Measurements from ENCODE around the gene CCDC146. TPM values are rescaled to one million over a fixed set of nuclear protein-coding genes. Genes with fewer than 3 reads are reported as not detected.

CCDC146 gene
- total RNA-seq, 4 donors from 2014 or later = 7.9 to 37.4 (median 26.5) TPM

DNA sequence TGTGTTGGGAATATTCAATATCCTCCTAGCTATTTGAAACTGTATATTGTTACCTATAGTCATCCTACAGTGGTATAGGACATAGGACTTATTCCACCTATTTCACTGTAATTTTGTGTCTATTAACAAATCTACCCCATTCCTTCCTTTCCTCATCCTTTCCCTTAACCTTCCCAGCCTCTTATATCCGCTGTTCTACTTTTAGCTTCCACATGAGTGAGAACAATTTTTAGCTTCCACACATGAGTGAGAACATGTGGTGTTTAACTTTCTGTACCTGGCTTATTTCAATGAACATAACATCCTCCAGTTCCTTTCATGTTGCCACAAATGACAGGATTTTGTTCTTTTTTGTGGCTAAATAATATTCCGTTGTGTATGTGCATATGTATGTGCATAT is 173.1 kb downstream of the CCDC146 start:
- Histone ChIP-seq H3K36me3 (no peaks in the 10 kb centered on the region), H3K9me3 (no peaks in the 10 kb centered on the region), H3K27me3 (no peaks in the 10 kb centered on the region), H3K4me3 (no peak overlapping the region), H3K4me1 (no peaks in the 10 kb centered on the region), H3K27ac (no peak overlapping the region)
- TF ChIP-seq EP300 (IDR thresholded peaks at IDR 0.05; ENCODE audit: low read depth) = no peak
- in situ Hi-C loops (cut with MboI; ENCODE audit: low pct_ligation_motif_present in 1 of 4, low pct_unique_long_range_greater_than_20kb in 1 of 4, low sequenced_read_pairs in 3 of 4) (no loop called here), intact Hi-C loops (cut with DNase I; ENCODE audit: low total_unique reads) (no loop called here)
- WGBS, 2 donors (ENCODE audit: low coverage in 1 of 2) = 95 to 97% methylated on average over 2 of the region's 2 CpGs
- DNase-seq = no peak

GRCh38 chr7:77306231-77307067 is 184.0 kb downstream of the CCDC146 start:
- no peak for DNase-seq
- Histone ChIP-seq H3K4me3 (no peak overlapping the region), H3K27ac (no peak overlapping the region), H3K36me3 (no peaks in the 10 kb centered on the region), H3K27me3 (no peaks in the 10 kb centered on the region), H3K4me1 (peaks cover 0 to 2% (median 0%) of the 10 kb centered on the region in 4 donors), H3K9me3 (no peaks in the 10 kb centered on the region)
- no peak for TF ChIP-seq EP300 (IDR thresholded peaks at IDR 0.05; ENCODE audit: low read depth)
- no peak for TF ChIP-seq POLR2AphosphoS5 (IDR thresholded peaks at IDR 0.05)
- TF ChIP-seq CTCF (IDR thresholded peaks at IDR 0.05) = no peak
- TF ChIP-seq POLR2A (IDR thresholded peaks at IDR 0.05) = no peak
- in situ Hi-C loops (cut with MboI; ENCODE audit: low pct_ligation_motif_present in 1 of 4, low pct_unique_long_range_greater_than_20kb in 1 of 4, low sequenced_read_pairs in 3 of 4) = no loop called here
- intact Hi-C loops (cut with DNase I; ENCODE audit: low total_unique reads) = no loop called here
- WGBS, 2 donors (ENCODE audit: low coverage in 1 of 2) = 90 to 100% methylated on average over 3 to 17 of the region's 17 CpGs

GRCh38 chr7:77308792-77309191 is 186.4 kb downstream of the CCDC146 start:
- no peak for TF ChIP-seq EP300 (IDR thresholded peaks at IDR 0.05; ENCODE audit: low read depth)
- in situ Hi-C loops (cut with MboI; ENCODE audit: low pct_ligation_motif_present in 1 of 4, low pct_unique_long_range_greater_than_20kb in 1 of 4, low sequenced_read_pairs in 3 of 4) (no loop called here), intact Hi-C loops (cut with DNase I; ENCODE audit: low total_unique reads) (no loop called here)
- Histone ChIP-seq H3K27ac (no peak overlapping the region), H3K9me3 (no peaks in the 10 kb centered on the region), H3K4me3 (no peak overlapping the region), H3K36me3 (no peaks in the 10 kb centered on the region), H3K4me1 (peaks cover 0 to 14% (median 8%) of the 10 kb centered on the region in 4 donors), H3K27me3 (no peaks in the 10 kb centered on the region)
- WGBS, 2 donors (ENCODE audit: low coverage in 1 of 2) = 76% methylated on average over 4 of the region's 4 CpGs; no CpG with 5 or more reads in 1 of the 2 donors
- DNase-seq = no peak

GRCh38 chr7:77309714-77310220 is 187.4 kb downstream of the CCDC146 start:
- no peak for TF ChIP-seq POLR2A (IDR thresholded peaks at IDR 0.05)
- TF ChIP-seq CTCF (IDR thresholded peaks at IDR 0.05) = no peak
- TF ChIP-seq EP300 (IDR thresholded peaks at IDR 0.05; ENCODE audit: low read depth) = no peak
- TF ChIP-seq POLR2AphosphoS5 (IDR thresholded peaks at IDR 0.05) = no peak
- H3K4me3 ChIP-seq = no peak overlapping the region
- H3K9me3 ChIP-seq = no peaks in the 10 kb centered on the region
- intact Hi-C loops (cut with DNase I; ENCODE audit: low total_unique reads) = no loop called here
- H3K4me1 ChIP-seq = peaks cover 0 to 19% (median 8%) of the 10 kb centered on the region in 4 donors
- in situ Hi-C loops (cut with MboI; ENCODE audit: low pct_ligation_motif_present in 1 of 4, low pct_unique_long_range_greater_than_20kb in 1 of 4, low sequenced_read_pairs in 3 of 4) = no loop called here
- DNase-seq = no peak
- no peaks in the 10 kb centered on the region for H3K36me3 ChIP-seq
- WGBS, 2 donors (ENCODE audit: low coverage in 1 of 2) = 67 to 70% methylated on average over 1 of the region's 1 CpG
- no peaks in the 10 kb centered on the region for H3K27me3 ChIP-seq
- H3K27ac ChIP-seq = no peak overlapping the region

GRCh38 chr7:77310982-77311381 is 188.6 kb downstream of the CCDC146 start:
- in situ Hi-C loops (cut with MboI; ENCODE audit: low pct_ligation_motif_present in 1 of 4, low pct_unique_long_range_greater_than_20kb in 1 of 4, low sequenced_read_pairs in 3 of 4) = no loop called here
- no peaks in the 10 kb centered on the region for H3K9me3 ChIP-seq
- peaks cover 0 to 19% (median 8%) of the 10 kb centered on the region in 4 donors for H3K4me1 ChIP-seq
- H3K27ac ChIP-seq = no peak overlapping the region
- intact Hi-C loops (cut with DNase I; ENCODE audit: low total_unique reads) = no loop called here
- no peak overlapping the region for H3K4me3 ChIP-seq
- 92 to 93% methylated on average over 5 of the region's 5 CpGs for WGBS, 2 donors (ENCODE audit: low coverage in 1 of 2)
- no peaks in the 10 kb centered on the region for H3K27me3 ChIP-seq
- no peak for DNase-seq
- H3K36me3 ChIP-seq = no peaks in the 10 kb centered on the region
- no peak for TF ChIP-seq EP300 (IDR thresholded peaks at IDR 0.05; ENCODE audit: low read depth)
- TF ChIP-seq CTCF (IDR thresholded peaks at IDR 0.05) = no peak
- no peak for TF ChIP-seq POLR2A (IDR thresholded peaks at IDR 0.05)
- TF ChIP-seq POLR2AphosphoS5 (IDR thresholded peaks at IDR 0.05) = no peak
